GM18505 (cell line): ENCODE measurements around the gene RASGEF1C.

Experiments used
- ATAC-seq: cut with Tn5 transposase; IDR thresholded peaks from one replicate; pipeline ENCODE4 v1.9.1; 2021; ENCODE audit not compliant: unreplicated experiment
- POLR2A ChIP-seq: IDR thresholded peaks from 4 replicates; pipeline ENCODE4 v1.6.1; 2011; ENCODE audit warnings: borderline replicate concordance; ENCODE audit not compliant: insufficient read depth, insufficient read length; ENCODE audit errors: extremely low read depth

RASGEF1C gene

DNA sequence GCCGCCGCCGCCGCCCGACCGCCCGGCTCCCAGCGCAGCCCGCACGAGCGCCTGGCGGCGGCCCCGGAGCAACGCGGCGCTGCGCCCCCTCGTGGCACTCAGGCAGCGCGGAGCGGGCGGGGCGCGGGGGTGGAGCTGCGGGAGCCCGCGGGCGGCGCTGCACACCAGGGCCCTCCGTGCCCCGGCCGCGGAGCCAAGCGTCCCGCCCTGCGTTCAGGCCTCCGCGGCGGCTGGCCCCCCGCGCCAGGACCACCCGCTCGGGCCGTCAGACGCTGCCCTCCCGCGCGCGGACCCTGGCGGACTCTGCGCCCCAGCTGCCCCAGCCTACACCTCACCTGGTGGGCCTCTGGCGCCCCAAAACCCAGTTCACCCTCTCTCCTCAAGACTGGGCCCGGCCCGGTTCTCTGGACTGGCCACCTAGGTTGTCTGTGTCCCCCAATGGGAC lies at the start of gene RASGEF1C:
Gene RASGEF1C, minus strand, starts transcription at position 75 of the 445 bp plus-strand sequence. CDS start 71,159 bp downstream, outside the sequence.
- TF ChIP-seq POLR2A = no peak
- peak; percentile 67 for ATAC-seq

DNA sequence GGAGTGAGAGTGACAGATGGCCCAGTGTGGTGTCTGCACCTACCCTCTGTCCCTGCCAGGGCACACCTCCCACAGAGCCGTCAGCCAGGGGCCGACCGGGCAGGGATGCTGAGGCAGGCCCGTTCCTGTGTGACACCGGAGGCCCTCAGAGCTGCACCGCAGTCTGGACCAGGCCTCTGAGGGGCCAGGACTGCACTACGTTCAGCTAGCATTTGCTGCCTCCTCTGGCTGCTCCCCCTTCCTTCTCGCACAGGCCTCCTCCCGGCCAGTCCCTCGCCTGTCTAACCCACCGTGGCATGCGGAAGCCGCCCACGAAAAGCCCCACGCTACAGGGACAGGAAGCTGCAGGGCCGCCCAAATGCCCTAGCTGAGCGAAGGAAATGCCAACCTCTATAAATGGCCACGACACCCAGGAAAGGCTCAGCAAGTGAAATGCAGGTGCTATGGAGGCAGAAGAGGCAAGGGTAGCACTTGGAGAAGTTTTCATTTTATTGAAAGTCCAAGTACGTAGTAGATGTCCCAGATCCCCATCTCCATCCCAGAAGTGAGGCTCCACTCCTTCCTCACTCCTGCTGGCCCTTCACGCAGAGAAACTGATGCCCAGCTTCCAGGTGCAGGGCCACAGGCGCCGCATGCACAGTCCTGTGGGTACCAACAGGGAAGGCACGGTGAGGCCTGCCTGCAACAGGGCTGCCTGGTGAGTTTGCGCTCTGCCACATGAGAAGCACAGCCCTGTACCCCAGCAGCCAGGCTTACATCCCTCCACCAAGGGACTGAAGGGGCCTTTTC lies 44.2 kb upstream of the RASGEF1C start:
- ATAC-seq = no peak
- no peak for TF ChIP-seq POLR2A

DNA sequence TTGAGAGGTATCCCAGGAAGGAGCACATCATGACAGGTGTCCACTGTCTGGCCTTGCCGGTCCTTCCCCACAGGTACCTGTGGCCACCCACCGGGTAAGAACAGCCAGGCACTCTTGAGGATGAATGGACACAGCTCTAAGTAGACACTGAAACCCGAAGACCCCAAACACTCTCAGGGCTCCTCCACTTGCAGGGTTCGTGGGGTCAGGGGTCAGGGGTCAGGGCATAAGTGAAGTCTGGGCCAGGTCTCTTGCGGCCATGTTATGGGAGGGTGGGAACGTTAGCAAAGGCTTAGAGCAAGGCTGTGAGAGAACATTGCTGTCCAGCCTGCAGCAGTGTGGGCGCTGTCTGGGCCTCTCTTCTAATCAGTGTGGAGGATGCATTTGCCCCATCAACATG lies 42.9 kb upstream of the RASGEF1C start:
- no peak for TF ChIP-seq POLR2A

DNA sequence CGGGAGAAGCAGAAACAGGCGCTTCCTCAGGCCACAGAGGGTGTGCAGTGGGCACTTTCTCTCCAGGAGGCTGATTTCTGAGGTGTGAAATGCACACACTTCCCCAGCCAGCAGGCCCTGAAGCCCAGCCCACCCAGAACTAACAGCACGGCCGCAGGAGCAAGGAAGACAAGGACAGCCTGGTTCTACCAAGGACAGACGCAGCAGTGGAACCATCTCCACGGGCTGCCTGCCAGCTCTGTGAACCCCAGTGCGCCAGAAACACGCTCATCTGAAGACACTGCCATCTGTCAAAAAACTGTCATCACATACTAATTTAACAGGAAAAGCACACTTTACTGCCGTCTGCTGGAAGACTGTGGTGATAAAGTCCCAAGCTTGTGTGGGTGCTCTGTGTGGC lies 42.1 kb upstream of the RASGEF1C start:
- no peak for TF ChIP-seq POLR2A
- no peak for ATAC-seq

More for the DNA sequence above, 42.9 kb upstream of the RASGEF1C start:
- no peak for ATAC-seq

DNA sequence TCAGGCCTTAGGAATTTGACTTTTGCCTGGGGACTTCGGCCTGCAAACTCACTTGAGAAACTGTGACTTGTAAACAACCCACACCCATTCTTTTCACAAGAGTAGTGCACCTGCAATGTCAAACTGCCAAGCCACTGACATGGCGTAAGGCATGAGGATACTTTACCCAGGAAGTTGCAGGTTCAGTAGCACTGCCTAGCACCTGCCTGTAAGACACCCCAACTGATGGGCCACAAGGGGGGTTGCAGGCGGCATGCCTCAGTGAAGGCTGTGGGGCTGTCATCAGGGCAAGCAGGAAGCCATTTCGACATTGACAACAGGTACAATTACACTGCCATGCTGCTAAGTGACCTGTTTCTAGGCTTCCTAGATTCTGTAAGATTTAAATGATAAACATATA lies 41.3 kb upstream of the RASGEF1C start:
- no peak for TF ChIP-seq POLR2A
- ATAC-seq = no peak

DNA sequence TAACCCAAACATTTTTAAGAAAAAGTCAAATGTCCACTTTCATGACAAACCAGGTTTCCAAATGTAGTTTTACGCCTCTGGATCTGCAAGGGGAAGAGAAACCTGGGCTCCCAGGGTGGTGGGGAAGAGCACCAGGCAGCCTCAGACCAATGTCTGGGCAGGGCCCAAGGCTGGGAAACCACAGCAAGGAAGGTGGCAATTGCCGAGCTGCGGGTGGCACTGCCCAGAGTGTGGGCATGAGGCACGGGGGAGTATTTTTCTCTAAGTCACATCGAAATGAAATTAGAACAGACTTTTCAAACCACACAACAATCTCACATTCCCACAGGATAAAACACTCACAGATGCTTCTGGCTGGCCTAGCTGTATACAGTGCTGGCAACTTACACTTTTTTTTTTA lies 32.6 kb upstream of the RASGEF1C start:
- no peak for ATAC-seq
- no peak for TF ChIP-seq POLR2A

DNA sequence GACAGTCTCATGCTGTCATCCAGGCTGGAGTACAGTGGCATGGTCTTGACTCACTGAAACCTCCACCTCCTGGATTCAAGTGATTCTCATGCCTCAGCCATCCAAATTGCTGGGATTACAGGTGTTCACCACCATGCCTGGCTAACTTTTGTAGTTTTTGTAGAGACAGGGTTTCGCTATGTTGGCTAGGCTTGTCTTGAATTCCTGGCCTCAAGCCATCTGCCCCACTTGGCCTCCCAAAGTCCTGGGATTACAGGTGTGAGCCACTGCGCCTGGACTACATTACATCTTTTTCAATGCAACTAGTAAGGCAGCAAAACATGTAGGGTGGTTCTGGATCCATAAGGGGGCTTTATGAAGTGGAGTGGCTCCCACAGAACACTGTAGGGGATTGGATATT lies 29.6 kb upstream of the RASGEF1C start:
- no peak for ATAC-seq

DNA sequence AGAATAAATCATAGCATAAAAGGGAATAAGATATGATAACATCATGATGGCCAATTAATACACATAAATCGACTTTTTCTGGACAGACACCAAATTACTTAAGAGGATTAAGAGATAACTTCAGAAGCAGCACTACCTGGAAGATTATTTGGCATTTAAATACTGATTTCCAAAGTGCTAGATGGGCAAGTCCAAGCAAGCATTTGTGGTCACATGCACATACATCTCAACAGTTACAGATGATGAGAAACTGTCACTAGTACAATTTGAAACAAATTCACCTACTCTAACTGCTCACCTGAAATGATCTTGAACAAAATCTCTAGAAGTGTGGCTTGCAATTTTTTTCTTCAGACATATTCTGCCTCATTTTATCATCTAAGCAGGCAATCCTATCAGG lies 26.8 kb upstream of the RASGEF1C start:
- TF ChIP-seq POLR2A = no peak
- ATAC-seq = no peak

More for the DNA sequence above, 29.6 kb upstream of the RASGEF1C start:
- TF ChIP-seq POLR2A = no peak

DNA sequence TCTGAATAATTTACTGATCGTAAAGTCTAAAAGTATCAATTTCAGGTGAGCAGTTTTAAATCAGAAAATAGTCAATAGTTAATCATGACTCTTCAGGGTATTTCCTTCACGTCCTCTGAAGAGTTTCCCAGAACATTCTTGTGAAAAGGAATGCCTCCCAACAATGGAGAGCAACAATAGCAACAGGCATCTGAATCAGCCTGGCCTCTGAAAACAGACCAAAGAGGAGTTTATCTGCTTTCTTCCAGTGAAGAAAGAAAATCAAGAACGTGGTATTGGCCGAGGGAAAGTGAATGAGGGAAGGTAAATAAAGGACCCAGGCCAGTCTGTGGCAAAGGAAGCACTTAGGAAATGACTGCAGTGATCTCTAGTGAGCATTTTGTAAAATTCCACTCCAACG lies 26.1 kb upstream of the RASGEF1C start:
- no peak for TF ChIP-seq POLR2A
- no peak for ATAC-seq

DNA sequence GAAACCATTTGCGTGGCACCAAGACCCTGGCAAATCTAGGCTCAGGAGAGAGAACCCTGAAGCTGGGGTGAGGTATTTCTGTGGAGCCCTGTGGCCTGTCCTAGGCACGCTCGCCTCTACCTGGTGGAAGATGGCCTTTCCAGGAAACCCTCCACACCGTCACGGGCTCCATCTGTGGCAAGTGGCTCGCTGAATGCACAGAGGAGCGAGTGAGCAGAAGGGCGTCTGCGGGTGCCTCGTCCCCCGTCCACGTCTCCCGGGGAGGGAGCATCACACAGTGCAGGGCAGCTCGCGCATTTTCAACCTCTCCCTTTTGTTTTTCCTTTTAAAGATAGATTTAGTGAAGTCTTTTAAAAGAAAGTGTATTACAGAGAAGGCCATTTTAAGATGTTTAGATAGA lies 25.3 kb upstream of the RASGEF1C start:
- no peak for ATAC-seq

DNA sequence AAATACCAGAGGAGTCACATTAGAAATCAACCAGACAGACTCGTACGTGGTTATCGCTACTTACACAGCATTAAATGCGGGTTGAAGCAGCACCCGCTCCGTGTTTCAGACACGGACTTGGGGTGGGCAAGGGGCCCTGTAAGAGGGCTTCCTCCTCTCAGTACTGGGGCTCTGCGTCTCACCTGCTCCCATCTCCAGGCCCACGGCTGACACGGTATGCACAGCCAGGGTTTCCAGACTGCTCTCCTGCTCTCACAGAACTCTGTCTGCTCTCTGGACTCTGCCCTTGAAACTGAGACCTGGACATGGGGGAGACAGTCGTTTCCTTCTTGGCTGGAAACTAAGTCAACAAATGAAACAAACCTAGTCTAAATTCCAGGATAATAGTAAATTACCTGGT lies 24.7 kb upstream of the RASGEF1C start:
- no peak for ATAC-seq
- no peak for TF ChIP-seq POLR2A

More for the DNA sequence above, 25.3 kb upstream of the RASGEF1C start:
- TF ChIP-seq POLR2A = no peak

DNA sequence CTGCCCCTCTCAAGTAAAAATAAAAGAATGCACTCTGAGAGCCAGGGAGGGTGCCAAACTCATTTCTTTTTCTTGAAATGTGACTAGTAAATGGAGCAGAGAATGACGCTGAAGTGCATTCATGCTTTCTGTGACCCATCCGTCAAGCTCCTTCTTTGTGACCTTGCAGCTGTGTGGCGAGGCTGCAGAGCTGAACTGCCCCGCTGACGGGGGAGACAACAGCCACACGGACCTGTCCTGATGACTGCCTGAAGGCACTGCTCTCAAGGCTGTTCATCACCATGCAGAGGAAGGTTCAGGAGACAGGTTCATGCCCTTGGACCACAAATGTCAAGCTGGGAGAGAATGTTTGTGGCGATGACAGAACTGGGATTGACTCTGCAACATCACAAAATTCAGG lies 21.0 kb upstream of the RASGEF1C start:
- TF ChIP-seq POLR2A = no peak
- no peak for ATAC-seq

DNA sequence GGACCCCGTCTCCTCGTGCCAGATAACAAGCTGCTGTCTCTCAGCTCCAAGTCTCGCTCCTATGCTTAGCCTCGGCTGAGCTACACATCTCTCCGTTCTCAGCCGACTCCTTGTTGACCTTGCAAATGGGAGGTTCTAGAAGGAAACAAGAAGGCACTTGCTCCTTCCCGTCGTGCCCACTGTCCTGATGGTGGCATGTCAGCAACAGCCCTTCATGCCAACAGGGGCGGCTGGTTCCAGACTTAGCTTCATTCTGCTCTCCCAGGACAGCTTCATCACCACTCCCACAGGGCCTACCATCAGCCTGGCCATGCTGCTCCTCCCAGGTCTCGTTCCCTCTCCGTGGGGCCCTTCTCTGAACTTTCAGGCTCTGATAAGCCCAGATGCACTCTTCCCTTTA lies 13.0 kb upstream of the RASGEF1C start:
- TF ChIP-seq POLR2A = no peak
- ATAC-seq = no peak

DNA sequence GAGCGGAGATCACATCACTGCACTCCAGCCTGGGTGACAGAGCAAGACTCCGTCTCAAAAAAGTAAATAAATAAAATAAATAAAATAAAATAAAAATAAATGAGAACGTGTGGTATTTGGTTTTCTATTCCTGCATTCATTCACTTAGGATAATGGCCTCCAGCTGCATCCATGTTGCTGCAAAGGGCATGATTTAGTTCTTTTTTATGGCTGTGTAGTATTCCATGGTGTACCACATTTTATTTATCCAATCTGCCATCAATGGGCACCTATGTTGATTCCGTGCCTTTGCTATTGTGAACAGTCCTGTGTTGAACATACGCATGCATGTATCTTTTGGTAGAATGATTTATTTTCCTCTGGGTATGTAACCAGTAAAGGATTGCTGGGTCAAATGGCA lies 8.8 kb upstream of the RASGEF1C start:
- ATAC-seq = no peak
- TF ChIP-seq POLR2A = no peak
